Fibroblast of skin of scalp (primary cell): ENCODE measurements around the gene SLC38A10. TPM values are rescaled to one million over a fixed set of nuclear protein-coding genes. Genes with fewer than 3 reads are reported as not detected.

Source experiments
- DNase-seq: peaks from one replicate; pipeline ENCODE4 v3.0.0-alpha.2; 2013
- polyA plus RNA-seq, 2 experiments: library from polyadenylated mRNA; unstranded; fragments of 120-200 nt; gene quantifications; one replicate each; pipeline ENCODE4 v1.2.1, GENCODE V29; 2013; ENCODE audit not compliant: insufficient read length in 2 of 2

Gene SLC38A10
- 78.9 TPM for polyA plus RNA-seq (2013, experiment 1 of 2; ENCODE audit: insufficient read length)
- polyA plus RNA-seq (2013, experiment 2 of 2; ENCODE audit: insufficient read length) = 75.9 TPM

GRCh38 chr17:81295031-81295675 is at the start of gene SLC38A10:
Gene SLC38A10 (minus strand): TSS chr17:81295307. CDS start chr17:81294921, 386 bp downstream.
- DNase-seq = peak; percentile 87

- peak; percentile 42 for DNase-seq
Measured at GRCh38 chr17:81342269-81343070, 47.4 kb upstream of the SLC38A10 start.

GRCh38 chr17:81341516-81342268 is 46.6 kb upstream of the SLC38A10 start:
- peak; percentile 37 for DNase-seq

GRCh38 chr17:81340607-81341515 is 45.8 kb upstream of the SLC38A10 start:
- no peak for DNase-seq

GRCh38 chr17:81339534-81340296 is 44.6 kb upstream of the SLC38A10 start:
- DNase-seq = no peak

GRCh38 chr17:81339191-81339533 is 44.1 kb upstream of the SLC38A10 start:
- no peak for DNase-seq

- no peak for DNase-seq
Measured at GRCh38 chr17:81338274-81339190, 43.4 kb upstream of the SLC38A10 start.

- no peak for DNase-seq
Measured at GRCh38 chr17:81337476-81337879, 42.4 kb upstream of the SLC38A10 start.

GRCh38 chr17:81336930-81337325 is 41.8 kb upstream of the SLC38A10 start:
- DNase-seq = no peak

GRCh38 chr17:81336296-81336929 is 41.3 kb upstream of the SLC38A10 start:
- DNase-seq = no peak

GRCh38 chr17:81335773-81336157 is 40.7 kb upstream of the SLC38A10 start:
- DNase-seq = no peak

GRCh38 chr17:81334987-81335772 is 40.1 kb upstream of the SLC38A10 start:
- no peak for DNase-seq

GRCh38 chr17:81334391-81334901 is 39.3 kb upstream of the SLC38A10 start:
- no peak for DNase-seq

- DNase-seq = no peak
Measured at GRCh38 chr17:81333616-81334368, 38.7 kb upstream of the SLC38A10 start.

- no peak for DNase-seq
Measured at GRCh38 chr17:81332914-81333528, 37.9 kb upstream of the SLC38A10 start.

- no peak for DNase-seq
Measured at GRCh38 chr17:81332118-81332834, 37.2 kb upstream of the SLC38A10 start.
